Endodermal cell (in vitro differentiated cells): Measurements from ENCODE around the gene SH3BP5L. TPM values are rescaled to one million over a fixed set of nuclear protein-coding genes. Genes with fewer than 3 reads are reported as not detected.
"Not testable (repeated sequence)": the region's sequence is repeated elsewhere in the genome, so short reads cannot be mapped to it uniquely, and the experiment has no call there.

ENCODE experiments used
- DNase-seq: peaks from one replicate; pipeline ENCODE4 v3.0.0-alpha.2; 2017
- H3K27ac ChIP-seq: 2 replicates; pipeline ENCODE4 v1.5.1; 2013; ENCODE audit warnings: mild to moderate bottlenecking, low read depth, low read length, moderate library complexity
- H3K27me3 ChIP-seq: 2 replicates; pipeline ENCODE4 v1.6.1; 2013; ENCODE audit warnings: mild to moderate bottlenecking, low read length, moderate library complexity; ENCODE audit not compliant: insufficient read depth, control insufficient read depth, poor library complexity, severe bottlenecking
- H3K36me3 ChIP-seq: 2 replicates; pipeline ENCODE4 v1.7.0; 2013; ENCODE audit warnings: mild to moderate bottlenecking, low read length, moderate library complexity; ENCODE audit not compliant: control insufficient read depth, insufficient read depth
- H3K4me1 ChIP-seq: one replicate; pipeline ENCODE4 v1.7.0; 2013; ENCODE audit warnings: low read length; ENCODE audit not compliant: control insufficient read depth, insufficient read depth
- H3K4me3 ChIP-seq: 2 replicates; pipeline ENCODE4 v1.5.1; 2013; ENCODE audit warnings: mild to moderate bottlenecking, low read length, moderate library complexity
- H3K9ac ChIP-seq: 2 replicates; pipeline ENCODE4 v1.6.1; 2013; ENCODE audit warnings: mild to moderate bottlenecking, low read length, moderate library complexity; ENCODE audit not compliant: poor library complexity, severe bottlenecking; ENCODE audit errors: extremely low read depth
- H3K9me3 ChIP-seq: 2 replicates; pipeline ENCODE4 v1.6.1; 2013; ENCODE audit warnings: mild to moderate bottlenecking, low read length, moderate library complexity; ENCODE audit not compliant: control insufficient read depth
- H3K27ac Mint-ChIP-seq: 2 replicates; pipeline ENCODE4 v1.8.0; 2020; ENCODE audit warnings: mixed read lengths
- H3K27me3 Mint-ChIP-seq: 2 replicates; pipeline ENCODE4 v1.8.0; 2021; ENCODE audit warnings: mild to moderate bottlenecking, mixed read lengths; ENCODE audit not compliant: insufficient read depth
- H3K36me3 Mint-ChIP-seq: 2 replicates; pipeline ENCODE4 v1.8.0; 2020; ENCODE audit warnings: low read depth, mixed read lengths
- H3K4me1 Mint-ChIP-seq: 2 replicates; pipeline ENCODE4 v1.8.0; 2020; ENCODE audit warnings: mixed read lengths
- H3K4me3 Mint-ChIP-seq: 2 replicates; pipeline ENCODE4 v1.8.0; 2020; ENCODE audit warnings: mild to moderate bottlenecking, moderate library complexity, mixed read lengths
- H3K9me3 Mint-ChIP-seq: 2 replicates; pipeline ENCODE4 v1.8.0; 2020; ENCODE audit warnings: mild to moderate bottlenecking, mixed read lengths
- WGBS, 2 experiments: methylation state at CpG; one replicate each; pipeline versions ENCODE4 v1.1.5 to v1.1.7; 2013; ENCODE audit warnings: missing lambda C conversion rate in 2 of 2, mixed read lengths in 1 of 2; ENCODE audit not compliant: insufficient coverage in 1 of 2, insufficient read length in 1 of 2; 5-methylcytosine and 5-hydroxymethylcytosine counted together
- total RNA-seq, 2 donors: library from RNA; stranded (reverse); fragmentation: NEBNext Ultra II Directional in 1 of 2; extraction: Animal tissue kit (Norgen Biotek cat#: 25700) in 1 of 2; gene quantifications; 2 replicates in 1 of 2; 3 replicates in 1 of 2; pipeline ENCODE4 v1.2.1, GENCODE V29; 2021
- TF ChIP-seq, protein P1 (sequence below): fragments of 200-600 bp; sonication (generic); conservative IDR thresholded peaks from 2 replicates; pipeline ENCODE4 v1.5.0; 2021; ENCODE audit warnings: antibody characterized with exemption, mild to moderate bottlenecking

SH3BP5L gene
- total RNA-seq, 2 donors from 2014 or later: 27.2 to 30.2 TPM

DNA sequence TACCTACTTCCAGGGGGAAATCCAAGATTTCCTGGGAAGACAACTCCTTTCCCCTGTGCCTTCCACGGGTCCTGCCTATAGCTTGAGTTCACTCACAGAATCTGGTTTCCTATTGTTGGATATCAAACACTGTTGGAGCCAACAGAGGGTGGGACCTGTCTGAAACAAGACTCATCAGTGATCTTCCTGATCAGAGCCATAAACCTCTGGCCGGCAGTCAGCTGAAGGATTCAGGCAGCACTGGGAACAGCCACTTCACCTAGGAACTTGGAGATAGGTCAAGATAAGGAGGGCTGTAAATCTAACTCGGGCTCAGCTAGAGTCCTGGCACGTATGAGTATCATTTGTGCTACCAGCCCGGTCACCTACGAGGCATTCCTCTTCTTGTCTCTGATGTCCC is 23.3 kb downstream of the SH3BP5L start:
- Histone ChIP-seq H3K36me3 (no peaks in the 10 kb centered on the region), H3K9me3 (peaks cover 32% of the 10 kb centered on the region), H3K27ac (no peak overlapping the region), H3K4me1 (no peaks in the 10 kb centered on the region), H3K9ac (no peak overlapping the region), H3K4me3 (no peak overlapping the region), H3K27me3 (no peaks in the 10 kb centered on the region)
- TF ChIP-seq, protein P1, sequence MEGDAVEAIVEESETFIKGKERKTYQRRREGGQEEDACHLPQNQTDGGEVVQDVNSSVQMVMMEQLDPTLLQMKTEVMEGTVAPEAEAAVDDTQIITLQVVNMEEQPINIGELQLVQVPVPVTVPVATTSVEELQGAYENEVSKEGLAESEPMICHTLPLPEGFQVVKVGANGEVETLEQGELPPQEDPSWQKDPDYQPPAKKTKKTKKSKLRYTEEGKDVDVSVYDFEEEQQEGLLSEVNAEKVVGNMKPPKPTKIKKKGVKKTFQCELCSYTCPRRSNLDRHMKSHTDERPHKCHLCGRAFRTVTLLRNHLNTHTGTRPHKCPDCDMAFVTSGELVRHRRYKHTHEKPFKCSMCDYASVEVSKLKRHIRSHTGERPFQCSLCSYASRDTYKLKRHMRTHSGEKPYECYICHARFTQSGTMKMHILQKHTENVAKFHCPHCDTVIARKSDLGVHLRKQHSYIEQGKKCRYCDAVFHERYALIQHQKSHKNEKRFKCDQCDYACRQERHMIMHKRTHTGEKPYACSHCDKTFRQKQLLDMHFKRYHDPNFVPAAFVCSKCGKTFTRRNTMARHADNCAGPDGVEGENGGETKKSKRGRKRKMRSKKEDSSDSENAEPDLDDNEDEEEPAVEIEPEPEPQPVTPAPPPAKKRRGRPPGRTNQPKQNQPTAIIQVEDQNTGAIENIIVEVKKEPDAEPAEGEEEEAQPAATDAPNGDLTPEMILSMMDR: no peak
- Mint-ChIP-seq H3K27ac (no peak overlapping the region), H3K27me3 (peaks cover 2% of the 10 kb centered on the region), H3K4me3 (no peak overlapping the region), H3K9me3 (peaks cover 64% of the 10 kb centered on the region), H3K4me1 (no peaks in the 10 kb centered on the region), H3K36me3 (peaks cover 2% of the 10 kb centered on the region)
- WGBS, 2 experiments: 78 to 83% methylated on average over 5 to 6 of the region's 6 CpGs
- DNase-seq: peak; percentile 6

DNA sequence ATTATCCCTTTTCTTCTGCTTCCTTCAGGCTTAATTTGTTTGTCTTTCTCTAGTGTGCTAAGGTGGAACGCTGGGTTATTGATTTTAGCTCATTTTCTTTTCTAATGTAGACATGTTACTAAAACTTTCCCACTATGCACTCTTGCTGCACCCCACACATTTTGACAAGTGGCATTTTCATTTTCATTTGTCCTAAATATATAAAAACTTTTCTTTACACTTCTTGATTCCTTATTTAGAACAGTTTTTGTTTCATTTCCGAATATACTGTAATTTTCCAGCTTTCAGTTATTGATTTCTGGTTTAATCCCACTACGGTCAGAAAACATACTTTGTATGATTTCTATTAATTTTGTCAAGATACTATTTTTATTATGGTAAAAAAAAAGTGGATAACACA is 25.3 kb downstream of the SH3BP5L start:
- TF ChIP-seq, protein P1: no peak
- H3K4me1 ChIP-seq: no peaks in the 10 kb centered on the region
- 79% methylated on average over 2 of the region's 3 CpGs; no CpG with 5 or more reads in 1 of the 2 experiments for WGBS, 2 experiments
- no peak overlapping the region for H3K27ac Mint-ChIP-seq
- H3K9ac ChIP-seq: no peak overlapping the region
- H3K27ac ChIP-seq: no peak overlapping the region
- H3K9me3 Mint-ChIP-seq: peaks cover 79% of the 10 kb centered on the region
- no peaks in the 10 kb centered on the region for H3K27me3 Mint-ChIP-seq
- H3K4me3 Mint-ChIP-seq: no peak overlapping the region
- no peaks in the 10 kb centered on the region for H3K27me3 ChIP-seq
- no peak for DNase-seq
- no peaks in the 10 kb centered on the region for H3K4me1 Mint-ChIP-seq
- peaks cover 2% of the 10 kb centered on the region for H3K36me3 Mint-ChIP-seq
- H3K4me3 ChIP-seq: no peak overlapping the region
- H3K9me3 ChIP-seq: peaks cover 35% of the 10 kb centered on the region
- no peaks in the 10 kb centered on the region for H3K36me3 ChIP-seq

DNA sequence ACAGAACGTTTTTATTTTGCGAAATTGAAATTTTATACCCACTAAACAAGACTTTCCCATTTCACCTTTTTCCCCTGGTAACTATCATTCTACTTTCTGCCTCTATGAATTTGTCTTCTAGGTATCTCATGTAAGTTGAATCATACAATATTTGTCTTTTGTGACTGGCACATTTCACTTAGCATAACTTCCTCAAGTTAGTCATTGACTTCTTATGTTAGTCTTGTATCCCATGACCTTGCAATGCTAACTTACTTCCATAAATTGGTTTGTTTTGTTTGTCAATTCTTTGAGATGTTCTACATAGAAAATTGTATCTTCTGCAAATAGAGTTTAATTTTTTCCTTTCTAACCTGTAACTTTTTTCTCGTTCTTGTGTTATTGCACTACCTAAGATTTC is 26.9 kb downstream of the SH3BP5L start:
- peaks cover 49% of the 10 kb centered on the region for H3K9me3 ChIP-seq
- WGBS, 2 experiments: 65% methylated on average over 3 of the region's 3 CpGs; no CpG with 5 or more reads in 1 of the 2 experiments
- Mint-ChIP-seq H3K36me3 (peaks cover 1% of the 10 kb centered on the region), H3K27me3 (no peaks in the 10 kb centered on the region), H3K4me3 (no peak overlapping the region), H3K27ac (no peak overlapping the region), H3K4me1 (no peaks in the 10 kb centered on the region), H3K9me3 (peaks cover 78% of the 10 kb centered on the region)
- no peak overlapping the region for H3K4me3 ChIP-seq
- TF ChIP-seq, protein P1: no peak
- no peaks in the 10 kb centered on the region for H3K4me1 ChIP-seq
- no peak overlapping the region for H3K9ac ChIP-seq
- DNase-seq: no peak
- no peaks in the 10 kb centered on the region for H3K36me3 ChIP-seq
- no peak overlapping the region for H3K27ac ChIP-seq
- H3K27me3 ChIP-seq: no peaks in the 10 kb centered on the region

DNA sequence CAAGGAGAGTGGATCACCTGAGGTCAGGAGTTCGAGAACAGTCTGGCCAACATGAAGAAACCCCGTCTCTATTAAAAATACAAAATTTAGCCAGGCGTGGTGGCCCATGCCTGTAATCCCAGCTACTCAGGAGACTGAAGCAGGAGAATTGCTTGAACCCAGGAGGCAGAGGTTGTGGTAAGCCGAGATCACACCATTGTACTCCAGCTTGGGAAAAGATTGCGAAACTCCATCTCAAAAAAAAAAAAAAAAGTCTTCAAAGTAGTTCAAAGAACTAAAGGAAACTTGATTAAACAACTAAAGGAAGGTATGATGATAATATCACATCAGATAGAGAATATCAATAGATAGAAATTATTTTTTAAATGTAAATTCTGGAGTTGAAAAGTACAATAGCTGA is 31.1 kb downstream of the SH3BP5L start:
- H3K4me1 Mint-ChIP-seq, H3K36me3 Mint-ChIP-seq, DNase-seq, H3K9ac ChIP-seq, H3K27me3 Mint-ChIP-seq, H3K4me3 Mint-ChIP-seq, H3K27ac ChIP-seq, H3K27me3 ChIP-seq, H3K4me1 ChIP-seq, H3K4me3 ChIP-seq, H3K27ac Mint-ChIP-seq, H3K36me3 ChIP-seq: not testable (repeated sequence)
- H3K9me3 ChIP-seq: peaks cover 53% of the 10 kb centered on the region
- H3K9me3 Mint-ChIP-seq: peaks cover 88% of the 10 kb centered on the region
- WGBS, 2 experiments: 69 to 76% methylated on average over 3 to 5 of the region's 5 CpGs
